Fibroblast of pulmonary artery (primary cell): Measurements from ENCODE around the gene OTOGL.

Source experiments
- DNase-seq: peaks from one replicate; pipeline ENCODE4 v3.0.0-alpha.2; 2010; ENCODE audit warnings: low read depth
- H3K4me3 ChIP-seq: replicated peaks from 2 replicates; pipeline ENCODE4 v1.5.1; 2011; ENCODE audit warnings: low read depth, mild to moderate bottlenecking, control low read depth, low read length, moderate library complexity
- TF ChIP-seq, protein P1 (sequence below): IDR thresholded peaks from 2 replicates; pipeline ENCODE4 v1.5.1; 2011; ENCODE audit warnings: mild to moderate bottlenecking, control low read depth, low read length, inconsistent platforms; ENCODE audit errors: missing control alignments

OTOGL gene

DNA sequence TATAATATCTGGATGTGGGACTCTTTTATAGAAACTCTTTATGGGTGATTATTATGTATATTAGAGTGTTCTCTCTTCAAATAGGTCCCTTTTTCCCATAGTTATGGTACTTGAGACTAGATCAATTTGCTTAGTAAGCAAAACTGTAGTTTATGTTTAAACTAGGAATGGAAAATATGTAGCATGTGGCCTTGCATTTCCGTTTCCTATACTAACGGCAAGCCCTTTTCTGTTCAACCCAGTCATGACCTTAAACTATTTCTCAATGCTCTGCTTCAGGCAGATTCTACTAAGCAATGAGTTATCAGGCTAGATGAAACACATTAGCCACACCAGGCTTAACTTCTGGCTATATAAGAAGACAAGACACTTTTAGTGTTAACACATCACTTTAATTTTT is 84.6 kb downstream of the OTOGL start:
- H3K4me3 ChIP-seq = no peak overlapping the region
- DNase-seq = no peak
- TF ChIP-seq, protein P1, sequence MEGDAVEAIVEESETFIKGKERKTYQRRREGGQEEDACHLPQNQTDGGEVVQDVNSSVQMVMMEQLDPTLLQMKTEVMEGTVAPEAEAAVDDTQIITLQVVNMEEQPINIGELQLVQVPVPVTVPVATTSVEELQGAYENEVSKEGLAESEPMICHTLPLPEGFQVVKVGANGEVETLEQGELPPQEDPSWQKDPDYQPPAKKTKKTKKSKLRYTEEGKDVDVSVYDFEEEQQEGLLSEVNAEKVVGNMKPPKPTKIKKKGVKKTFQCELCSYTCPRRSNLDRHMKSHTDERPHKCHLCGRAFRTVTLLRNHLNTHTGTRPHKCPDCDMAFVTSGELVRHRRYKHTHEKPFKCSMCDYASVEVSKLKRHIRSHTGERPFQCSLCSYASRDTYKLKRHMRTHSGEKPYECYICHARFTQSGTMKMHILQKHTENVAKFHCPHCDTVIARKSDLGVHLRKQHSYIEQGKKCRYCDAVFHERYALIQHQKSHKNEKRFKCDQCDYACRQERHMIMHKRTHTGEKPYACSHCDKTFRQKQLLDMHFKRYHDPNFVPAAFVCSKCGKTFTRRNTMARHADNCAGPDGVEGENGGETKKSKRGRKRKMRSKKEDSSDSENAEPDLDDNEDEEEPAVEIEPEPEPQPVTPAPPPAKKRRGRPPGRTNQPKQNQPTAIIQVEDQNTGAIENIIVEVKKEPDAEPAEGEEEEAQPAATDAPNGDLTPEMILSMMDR = no peak

DNA sequence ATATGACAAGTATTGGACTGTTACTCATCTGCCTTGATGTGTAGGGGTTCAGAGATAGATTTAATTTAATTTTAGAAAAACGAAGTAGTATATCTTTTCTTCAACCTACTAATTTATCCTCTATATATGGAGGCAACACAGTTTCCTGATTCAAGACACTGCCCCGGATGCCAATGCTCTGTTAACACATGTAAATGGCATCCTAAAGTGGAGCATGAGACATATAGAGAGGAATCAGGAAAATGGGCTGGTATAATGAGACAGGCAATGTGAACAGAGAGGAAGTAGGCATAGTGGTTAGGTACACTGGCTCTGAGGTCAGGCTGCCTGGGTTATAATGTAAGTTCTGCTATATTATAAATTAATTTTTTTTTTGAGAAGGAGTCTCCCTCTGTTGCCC is 85.6 kb downstream of the OTOGL start:
- H3K4me3 ChIP-seq = no peak overlapping the region
- TF ChIP-seq, protein P1 = no peak
- DNase-seq = no peak

DNA sequence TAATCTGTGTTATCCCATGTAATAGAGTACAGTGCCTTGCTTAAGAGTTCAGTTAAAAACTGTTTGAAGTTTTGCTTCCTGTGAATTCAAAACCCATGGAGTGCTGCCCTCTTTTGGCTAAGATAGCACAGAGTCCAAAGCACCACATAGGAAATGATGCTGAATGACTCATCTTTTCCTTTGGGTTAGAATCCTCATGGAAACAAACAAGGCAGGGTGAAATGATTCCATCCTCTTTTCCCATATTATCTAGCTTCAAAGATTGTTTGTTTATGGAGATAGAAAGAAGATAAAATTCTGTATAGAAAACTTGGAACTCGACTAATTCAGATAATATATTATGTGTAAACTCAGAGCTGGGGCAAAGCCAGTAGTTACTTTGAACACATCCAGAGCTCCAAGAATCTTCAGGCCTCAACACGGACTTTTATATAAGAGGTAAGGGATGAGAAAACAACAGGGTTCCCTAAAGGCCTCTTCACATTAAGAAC is 87.4 kb downstream of the OTOGL start:
- DNase-seq = peak; percentile 97
- no peak overlapping the region for H3K4me3 ChIP-seq
- TF ChIP-seq, protein P1 = peak; percentile 90

DNA sequence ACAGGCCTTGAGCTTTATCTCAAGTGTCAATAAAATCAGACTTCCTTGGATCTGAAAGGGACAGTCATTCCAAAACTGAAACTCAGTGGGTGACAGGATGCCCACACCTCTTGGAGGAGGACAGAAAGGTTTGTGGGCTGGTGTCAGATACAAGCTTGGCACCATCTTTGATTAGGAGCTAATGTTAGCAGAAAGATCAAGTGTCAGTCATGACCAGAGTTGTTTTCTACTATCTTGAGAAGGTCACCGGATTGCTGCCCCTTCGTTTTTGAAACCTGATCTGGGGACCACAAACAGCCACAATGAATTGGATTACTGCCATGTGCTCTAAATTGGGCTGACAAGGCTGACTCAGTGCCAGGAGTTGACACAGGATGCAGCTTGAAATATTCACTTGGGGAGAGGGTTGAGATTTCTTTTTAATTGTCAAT is 88.3 kb downstream of the OTOGL start:
- TF ChIP-seq, protein P1 = no peak
- DNase-seq = peak; percentile 49
- no peak overlapping the region for H3K4me3 ChIP-seq

DNA sequence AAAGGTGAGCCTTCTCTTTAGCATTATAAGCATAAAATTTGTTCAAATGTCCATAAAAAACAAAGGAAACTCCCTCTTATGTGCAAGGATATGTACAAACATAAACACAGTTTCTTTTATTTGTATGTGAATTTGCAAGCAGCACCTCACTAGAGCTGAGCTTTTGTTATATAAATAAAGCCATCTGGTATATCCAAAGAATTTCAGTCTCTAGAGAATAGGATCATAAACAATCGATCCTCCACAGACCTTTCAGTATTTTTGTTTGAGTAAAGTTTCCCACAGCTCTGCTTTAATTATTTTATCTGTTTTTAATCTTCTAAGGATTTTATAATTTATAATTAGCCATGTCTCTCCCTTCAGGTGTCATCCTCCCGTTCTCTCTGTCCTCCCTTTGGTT is 89.2 kb downstream of the OTOGL start:
- no peak overlapping the region for H3K4me3 ChIP-seq
- DNase-seq = no peak
- TF ChIP-seq, protein P1 = no peak

DNA sequence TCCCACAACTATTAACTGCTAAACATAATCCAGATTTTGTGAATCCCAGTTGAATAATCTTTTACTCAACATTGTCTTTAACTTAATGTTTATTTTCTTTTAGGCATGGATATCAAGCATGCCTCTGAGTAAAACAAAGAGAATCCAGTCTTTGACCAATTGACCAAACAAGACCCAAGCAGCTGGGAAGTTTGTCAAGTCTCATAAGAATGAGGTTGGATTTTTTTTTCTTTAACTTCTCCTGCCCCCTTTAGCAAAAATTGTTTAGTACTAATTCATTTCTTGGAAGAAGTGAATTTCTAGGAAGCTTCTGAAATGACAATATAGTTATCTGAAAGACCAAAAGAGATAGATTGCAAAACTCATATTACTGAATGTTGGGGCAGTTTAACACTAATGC is 89.9 kb downstream of the OTOGL start:
- DNase-seq = peak; percentile 54
- TF ChIP-seq, protein P1 = no peak
- no peak overlapping the region for H3K4me3 ChIP-seq

DNA sequence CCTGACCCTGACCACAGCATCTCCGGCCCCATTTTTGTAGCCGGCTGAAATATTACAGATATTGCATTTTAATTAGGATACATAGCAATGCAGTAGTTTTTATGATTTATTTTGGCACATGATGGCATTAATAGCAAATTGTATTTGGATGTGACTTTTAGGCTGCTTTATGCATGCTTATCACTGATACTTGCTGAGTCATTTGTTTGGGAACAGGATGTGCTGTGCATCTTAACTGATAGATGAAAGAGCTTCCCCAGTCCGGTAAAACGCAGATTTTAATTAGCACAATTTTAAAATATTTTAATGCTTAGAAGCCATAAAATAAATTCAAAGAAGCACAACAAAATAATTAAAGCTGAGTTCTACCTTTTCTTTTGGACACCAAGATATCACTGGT is 90.7 kb downstream of the OTOGL start:
- TF ChIP-seq, protein P1 = no peak
- H3K4me3 ChIP-seq = no peak overlapping the region
- peak; percentile 13 for DNase-seq
